NCI-H1930 (cell line): Measurements from ENCODE around the gene B4GALT6.

Experiments used
- DNase-seq, 2 experiments: peaks; one replicate each; lab custom pipeline; 2025; lab: John Stamatoyannopoulos, UW

B4GALT6 gene

DNA sequence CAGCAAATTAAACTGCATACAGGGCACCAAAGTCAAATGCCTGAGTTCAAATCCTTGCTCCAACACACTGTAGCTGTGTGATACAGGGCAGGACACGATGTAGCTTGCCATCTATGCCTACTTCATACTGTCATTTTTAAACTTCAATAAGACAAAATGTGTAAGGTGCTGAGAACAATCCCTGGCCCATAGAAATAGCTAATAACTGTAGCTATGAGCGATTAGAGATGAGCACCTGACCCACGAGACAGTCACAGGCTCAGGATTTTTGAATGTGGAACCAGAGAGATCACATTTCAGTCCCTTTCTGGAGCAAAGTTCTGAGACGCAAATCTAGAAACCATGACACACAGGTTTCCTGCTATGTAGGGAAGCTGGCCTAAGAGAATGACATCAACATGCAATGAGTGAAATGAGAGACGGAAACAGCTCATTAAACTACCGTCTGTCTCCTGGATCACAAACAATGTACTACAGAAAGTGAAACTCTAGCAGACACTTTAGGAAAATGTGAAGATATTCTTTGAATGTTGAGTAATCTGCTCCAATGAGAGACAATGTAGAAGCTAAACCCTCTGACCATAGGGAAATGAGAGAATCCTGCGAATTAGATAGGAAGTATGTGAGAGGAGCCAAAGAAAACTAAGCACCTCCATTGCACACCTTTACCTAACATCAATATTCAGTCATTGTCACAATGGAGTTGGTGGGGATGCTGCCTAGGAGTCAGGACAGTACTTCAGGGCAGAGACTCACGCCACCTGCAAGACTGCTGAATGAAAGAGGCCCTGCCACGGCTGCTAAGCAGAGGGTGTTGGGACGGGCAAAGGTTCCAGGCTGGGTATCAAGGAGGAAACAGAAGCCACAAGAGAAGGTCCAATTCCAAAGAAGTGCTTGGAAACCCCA lies 25.5 kb downstream of the B4GALT6 start:
- DNase-seq: no peak

DNA sequence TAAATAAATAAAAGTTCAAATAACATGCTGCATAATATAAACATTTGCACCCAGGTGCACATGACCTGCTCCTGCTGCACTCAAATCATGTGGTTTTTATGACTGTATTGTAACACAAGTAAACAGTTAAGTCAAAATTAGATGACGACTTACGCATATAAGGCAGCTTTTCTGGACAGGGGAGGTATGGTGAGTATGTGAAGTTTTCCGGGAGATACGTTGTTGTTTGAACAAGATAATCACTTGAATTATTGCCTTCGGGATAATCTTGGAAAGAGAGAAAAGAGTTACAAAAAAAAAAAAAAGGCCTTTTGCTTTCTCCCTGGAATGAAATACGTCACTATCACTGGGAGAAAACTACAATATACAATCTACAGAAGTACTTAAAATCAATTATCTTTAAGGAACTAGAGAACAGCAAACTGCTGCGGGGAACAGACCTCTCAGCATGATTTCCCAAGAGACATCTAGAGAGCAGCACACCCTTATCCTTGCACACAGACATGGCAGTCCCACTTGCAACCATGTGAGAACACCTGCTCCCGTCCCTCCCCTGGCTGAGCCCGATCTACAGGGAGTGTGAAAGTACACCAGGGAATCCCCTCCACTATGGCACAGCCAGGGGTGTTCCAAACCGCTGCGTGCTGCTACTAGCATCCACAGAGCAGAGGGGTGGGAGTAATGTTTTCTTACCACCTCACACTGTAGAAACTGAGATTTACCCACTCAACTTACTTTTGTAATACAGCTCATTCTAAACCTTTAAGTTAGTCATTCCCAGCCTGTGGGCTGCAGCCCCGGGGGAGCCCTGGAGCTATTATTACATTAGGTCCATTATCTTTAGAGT lies 26.3 kb downstream of the B4GALT6 start:
- DNase-seq: peak in 1 of 2 experiments; percentile 12

DNA sequence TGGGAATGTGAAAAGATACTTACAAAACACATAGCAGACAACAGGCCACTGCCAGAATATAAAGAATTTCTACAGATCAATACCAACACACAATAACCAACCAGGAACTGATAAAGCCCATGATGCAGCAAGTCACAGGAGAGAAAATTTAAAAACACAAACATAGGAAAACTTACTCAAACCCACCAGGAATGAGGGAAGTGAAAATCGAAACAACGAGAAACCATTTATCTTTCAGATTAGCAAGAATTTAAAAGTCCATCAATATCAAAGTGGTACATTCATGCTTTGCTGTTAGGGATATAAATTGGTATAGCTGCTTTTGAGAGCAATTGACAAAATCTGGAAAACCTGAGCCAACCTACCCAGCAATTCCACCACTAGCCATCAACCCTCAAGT lies 27.6 kb downstream of the B4GALT6 start:
- no peak for DNase-seq

DNA sequence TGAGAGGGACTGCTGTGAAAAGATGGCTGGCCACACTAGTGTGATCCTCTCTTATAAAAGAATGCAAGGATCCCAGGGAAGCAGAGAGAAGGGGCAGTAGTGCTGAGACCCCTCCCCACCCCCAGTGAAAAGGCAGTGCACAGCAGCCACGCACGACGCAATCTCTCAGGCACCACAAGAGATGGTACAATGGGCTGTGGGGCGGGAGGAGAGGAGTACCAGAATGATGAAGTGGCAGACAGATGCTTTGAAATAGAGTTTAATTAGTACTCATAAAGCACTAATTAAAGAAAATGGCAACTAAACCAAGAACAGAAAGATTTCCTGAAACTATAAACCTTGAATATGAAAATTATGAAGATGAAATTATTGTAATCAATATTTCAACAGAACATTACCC lies 29.0 kb downstream of the B4GALT6 start:
- DNase-seq: no peak

DNA sequence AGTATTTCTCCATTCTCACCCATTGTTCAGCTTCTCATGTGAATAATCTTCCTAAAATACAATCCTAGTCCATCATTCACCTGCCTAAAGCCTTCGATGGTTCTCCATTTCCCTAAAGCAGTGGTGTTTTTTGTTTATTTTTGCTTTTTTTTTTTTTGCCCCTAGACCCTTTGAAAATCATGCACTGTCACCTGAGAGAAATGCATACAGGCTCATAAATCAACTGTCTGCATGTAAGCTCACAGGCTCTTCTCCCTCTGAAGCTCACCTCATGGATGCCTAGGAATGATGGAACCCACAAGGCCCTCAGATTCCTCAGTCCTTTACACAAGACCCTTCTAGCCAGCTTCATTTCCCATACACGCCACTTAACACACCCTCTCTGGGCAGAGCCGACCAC lies 31.5 kb downstream of the B4GALT6 start:
- no peak for DNase-seq

DNA sequence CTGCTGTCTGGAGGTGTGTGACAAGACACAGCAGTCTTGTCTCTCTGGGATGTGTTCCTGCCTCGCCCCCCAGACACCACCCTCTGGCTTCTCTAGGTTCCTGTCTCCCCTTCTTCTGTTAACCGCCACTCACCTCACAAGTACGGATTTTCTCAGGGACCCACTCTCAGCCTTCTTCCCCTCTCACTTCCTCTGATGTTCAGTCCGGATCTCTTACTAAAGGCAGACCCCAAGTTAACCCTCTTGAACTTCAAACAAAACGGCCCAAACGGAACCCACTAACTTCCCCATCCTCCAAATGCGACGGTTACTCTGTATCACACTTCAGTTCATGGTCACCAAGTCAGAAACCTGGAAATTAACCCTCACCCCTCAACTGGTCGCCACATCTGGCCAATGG lies 32.0 kb downstream of the B4GALT6 start:
- no peak for DNase-seq

DNA sequence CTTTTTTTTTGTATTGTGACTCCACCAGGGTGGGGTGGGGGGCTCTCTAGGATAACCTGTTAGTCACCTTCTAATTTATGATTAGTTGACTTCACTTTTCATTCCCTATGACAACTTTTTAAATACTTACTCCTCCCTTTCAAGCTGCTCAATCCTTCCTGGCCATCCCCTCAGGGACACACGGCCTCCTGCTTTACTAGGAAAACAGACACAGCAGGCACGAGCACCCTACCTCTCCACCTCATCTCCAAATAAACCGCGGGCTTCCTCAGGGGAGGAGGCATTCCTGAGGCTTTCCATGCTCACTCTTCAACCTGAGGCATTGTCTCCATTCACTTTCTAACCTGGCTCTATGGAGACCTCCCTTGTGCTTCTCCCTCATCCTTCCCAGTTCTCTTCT lies 33.0 kb downstream of the B4GALT6 start:
- no peak for DNase-seq

DNA sequence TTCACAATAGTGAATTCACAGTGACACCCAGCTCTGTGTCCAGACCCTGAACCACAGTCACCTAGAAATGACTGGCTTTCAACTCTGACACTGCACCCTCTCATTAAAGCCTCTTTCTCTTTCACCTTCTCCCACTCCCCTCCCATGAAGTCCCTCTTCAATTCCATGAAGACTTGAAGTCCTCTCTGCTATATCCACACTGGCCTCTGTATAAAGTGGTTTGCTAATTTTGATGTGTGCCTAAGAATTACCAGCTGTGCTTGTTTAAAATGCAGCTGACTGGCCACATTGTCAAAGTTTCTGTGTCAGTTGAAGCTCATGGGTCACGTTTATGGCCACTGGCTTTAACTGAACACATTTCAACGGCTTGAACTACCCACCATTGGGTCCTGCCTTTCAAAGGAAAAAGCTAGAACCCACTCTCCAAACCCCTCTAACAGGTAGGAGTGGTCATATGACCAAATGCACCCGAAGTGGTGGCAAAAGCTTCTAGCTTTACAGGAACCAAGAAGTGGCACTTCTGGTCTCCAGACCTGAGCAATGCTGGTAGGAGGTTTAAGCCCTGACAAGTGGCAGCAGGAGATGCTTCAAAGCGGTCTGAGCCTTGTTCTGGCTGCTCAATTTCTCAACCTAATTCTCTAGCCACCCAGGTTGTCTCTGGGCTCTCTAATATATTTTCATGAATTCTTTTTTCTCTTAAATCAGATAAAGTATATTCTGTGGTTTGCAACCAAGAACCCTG lies 34.2 kb downstream of the B4GALT6 start:
- DNase-seq: no peak

DNA sequence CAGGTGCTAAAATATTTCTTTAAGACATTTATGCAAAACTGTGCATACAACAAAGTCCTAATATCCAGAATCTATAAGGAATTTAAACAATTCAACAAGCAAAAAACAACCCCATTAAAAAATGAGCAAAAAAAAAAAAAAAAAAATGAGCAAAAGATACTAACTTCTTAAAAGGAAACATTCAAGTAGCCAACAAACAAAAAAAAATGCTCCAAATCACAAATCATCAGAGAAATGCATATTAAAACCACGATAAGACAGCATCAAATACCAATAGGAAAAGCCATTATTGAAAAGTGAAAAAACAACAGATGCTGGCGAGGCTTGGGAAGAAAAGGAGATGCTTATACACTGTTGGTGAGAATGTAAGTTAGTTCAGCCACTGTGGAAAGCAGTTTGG lies 34.9 kb downstream of the B4GALT6 start:
- DNase-seq: no peak

DNA sequence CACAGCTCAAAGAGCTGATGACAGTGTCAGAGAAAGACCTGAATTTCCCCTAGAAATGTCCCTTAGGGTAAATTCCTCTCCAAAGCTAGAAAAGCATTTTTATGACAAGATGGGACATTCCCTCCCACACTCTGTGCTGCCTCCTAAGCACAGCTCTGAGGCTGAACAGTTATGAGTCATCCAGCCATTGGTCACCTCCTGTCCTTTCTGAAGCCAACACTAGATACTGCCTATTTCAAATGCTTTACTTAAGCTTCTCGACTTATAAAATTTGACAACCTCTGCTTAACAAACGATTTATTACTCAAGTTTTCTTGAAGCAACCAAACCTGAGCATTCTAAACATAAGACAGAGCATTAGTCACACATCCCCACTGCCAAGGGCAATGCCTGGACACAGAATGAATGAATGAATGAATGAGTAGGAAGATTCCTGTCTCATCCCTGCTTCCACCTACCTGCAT lies 35.4 kb downstream of the B4GALT6 start:
- DNase-seq: no peak

DNA sequence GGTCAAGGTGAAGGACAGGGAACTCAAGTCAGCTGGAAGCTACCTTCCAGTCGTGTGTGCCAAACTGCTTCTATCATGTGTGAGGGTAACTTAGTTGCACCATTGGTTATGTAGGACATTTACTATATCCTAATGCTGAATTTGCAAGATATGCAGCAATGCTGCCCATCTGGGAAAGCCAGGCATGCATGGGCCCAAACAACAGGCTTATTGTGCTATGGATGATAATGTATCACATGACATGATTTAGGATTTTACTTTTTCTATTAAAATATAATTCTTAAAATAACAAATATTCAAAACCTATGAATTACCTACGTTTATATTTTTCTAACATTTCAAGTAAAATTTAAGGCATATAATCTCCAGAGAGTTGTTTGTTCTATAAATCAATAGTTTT lies 35.9 kb downstream of the B4GALT6 start:
- DNase-seq: no peak

DNA sequence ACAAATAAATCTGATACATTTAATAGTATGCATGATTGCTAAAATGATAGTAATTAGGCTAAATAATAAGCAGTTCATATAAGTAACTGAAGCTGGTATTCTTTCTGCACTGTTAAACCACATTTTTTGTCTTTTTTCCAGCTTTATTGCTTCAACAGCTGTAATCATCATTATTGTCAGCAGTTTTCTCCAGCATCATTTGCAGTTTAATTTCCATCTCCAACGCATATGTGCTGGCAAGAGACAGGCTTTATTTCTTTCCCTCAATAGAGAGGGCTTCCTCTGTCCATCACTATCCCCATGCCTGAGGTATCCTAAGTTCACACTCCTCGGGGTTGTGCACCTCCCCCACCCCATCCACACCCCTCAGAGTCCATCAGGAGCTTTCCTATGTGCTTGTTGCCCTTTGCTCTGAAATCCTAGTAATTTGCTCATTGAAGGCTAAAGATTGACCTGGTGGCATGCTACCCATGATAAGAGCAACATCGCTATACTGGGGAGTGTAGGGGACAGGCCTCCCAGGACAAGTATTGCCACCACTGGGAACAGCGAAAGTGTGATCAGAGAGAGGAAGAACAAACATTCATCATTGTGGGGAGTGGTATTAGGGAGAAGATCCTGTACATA lies 37.1 kb downstream of the B4GALT6 start:
- no peak for DNase-seq

DNA sequence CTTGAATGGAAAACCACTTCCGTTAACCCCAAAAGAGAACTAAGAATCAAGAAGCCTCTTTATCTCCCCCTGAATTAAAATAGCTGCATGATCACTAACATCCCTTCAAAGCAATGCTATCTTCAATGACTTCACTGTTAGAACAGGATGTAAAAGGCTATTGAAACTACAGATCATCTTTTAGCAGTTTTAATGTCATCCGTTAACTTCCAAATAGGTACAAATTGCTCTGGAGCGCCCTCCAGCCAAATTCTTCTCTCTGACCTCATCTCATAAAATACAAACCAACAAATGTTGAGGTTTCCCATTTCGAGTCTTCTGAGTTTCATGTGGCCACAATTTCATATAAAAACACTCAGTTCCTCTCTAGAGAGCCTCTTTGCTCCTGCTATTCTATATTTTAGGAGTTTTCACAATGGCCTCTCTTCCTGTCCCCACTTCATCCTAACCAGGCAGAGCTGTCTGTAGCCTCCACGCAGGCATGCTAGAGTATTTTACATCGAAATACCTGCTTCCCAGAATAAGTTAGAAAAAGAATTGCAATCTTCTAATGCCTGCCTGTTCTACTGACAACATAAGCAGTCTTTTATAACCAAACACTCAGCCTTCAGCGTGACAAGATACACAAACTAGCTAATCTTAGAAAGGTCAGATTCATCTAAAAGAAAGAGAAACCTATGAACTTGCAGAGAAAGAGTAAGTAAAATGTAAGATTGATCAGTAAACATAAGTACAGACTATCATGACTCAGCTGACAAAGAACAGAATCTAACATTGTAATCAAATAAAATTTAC lies 37.9 kb downstream of the B4GALT6 start:
- no peak for DNase-seq

DNA sequence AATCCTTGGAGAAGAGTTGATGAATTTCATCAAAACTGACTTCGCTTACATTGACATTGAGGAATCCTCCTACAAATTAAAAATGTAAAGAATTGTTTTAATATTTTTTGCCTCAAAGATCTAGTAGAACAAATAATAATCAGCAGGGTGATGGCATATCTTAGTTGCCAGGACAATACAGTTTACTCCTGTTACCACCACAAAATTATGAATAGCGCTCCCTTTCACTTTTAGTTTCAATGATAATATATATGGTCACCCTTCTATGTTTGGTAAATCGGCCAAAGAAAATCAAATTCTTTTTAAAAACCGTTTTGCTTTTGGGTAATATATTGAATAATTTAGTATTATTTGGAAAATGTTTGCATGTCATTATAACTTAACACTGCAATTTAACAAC lies 39.0 kb downstream of the B4GALT6 start:
- DNase-seq: no peak

DNA sequence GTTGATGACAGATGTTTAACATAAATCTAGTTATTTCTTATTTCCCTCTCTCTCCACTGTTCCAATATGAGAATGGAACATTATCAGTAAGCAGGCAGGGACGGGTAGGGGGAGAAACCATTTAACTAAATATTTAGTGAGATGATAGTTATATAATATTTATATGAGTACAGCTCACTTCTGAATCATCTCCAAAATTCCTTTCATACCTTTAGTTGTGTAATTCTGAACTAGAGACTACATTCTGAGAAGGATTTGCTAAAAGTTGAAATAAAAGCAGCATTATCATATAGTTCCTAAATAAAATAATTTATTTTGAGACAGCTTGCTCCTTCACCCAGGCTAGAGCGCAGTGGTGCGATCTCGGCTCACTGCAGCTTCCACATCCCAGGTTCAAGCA lies 41.4 kb downstream of the B4GALT6 start:
- DNase-seq: no peak

DNA sequence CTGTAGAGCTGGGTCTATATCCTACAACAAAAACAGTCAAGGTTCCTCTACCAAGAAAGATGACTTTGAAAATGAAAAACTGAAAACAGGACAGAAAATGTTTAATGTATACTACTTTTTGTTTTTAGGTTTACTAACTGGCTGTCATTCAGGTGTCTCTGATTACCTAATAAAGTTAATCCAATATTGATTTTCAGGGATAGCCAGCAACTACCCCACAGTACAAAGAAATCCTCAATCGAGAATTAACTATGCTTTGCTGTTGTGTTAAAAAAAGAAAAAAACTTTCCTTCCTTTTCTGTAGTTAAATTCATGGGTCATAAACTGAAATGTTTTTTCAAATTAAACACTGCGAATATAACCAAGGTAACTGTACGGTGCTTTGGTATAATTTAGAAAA lies 46.9 kb downstream of the B4GALT6 start:
- DNase-seq: no peak

DNA sequence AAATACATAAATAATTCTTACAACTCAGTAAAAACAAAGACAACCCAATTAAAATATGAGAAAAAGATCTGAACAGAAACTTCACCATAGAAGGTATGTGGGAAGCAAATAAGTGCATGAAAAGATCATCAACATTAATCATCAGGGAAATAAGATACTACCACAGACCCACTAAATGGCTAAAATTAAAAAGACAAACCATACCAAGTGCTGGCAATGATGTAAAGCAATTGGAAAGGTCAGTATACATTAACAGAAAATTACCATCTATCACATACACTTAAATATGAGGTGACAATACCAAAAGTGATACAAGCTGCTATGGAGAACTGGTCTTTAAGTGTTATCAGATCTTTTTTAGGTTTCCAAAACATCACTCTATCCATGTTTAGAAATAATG lies 48.0 kb downstream of the B4GALT6 start:
- DNase-seq: no peak

DNA sequence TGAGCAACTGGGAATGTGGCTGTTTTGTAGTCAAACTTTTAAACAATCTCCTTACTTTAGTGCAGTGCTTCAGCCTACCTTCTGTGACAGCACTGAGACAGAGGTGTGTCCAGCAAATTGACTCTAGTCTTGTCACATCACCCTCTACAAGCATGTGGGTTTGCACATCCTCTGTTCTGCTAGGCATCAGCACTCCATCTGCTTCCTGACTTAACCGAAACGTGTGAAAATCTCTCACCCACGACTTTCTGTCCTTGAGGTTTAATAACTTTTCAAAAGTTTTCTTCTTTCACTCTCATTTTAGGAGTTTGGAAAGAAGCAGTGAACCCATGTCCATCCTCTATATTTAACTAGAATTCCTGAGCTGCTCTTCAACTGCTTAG lies 50.1 kb downstream of the B4GALT6 start:
- no peak for DNase-seq

DNA sequence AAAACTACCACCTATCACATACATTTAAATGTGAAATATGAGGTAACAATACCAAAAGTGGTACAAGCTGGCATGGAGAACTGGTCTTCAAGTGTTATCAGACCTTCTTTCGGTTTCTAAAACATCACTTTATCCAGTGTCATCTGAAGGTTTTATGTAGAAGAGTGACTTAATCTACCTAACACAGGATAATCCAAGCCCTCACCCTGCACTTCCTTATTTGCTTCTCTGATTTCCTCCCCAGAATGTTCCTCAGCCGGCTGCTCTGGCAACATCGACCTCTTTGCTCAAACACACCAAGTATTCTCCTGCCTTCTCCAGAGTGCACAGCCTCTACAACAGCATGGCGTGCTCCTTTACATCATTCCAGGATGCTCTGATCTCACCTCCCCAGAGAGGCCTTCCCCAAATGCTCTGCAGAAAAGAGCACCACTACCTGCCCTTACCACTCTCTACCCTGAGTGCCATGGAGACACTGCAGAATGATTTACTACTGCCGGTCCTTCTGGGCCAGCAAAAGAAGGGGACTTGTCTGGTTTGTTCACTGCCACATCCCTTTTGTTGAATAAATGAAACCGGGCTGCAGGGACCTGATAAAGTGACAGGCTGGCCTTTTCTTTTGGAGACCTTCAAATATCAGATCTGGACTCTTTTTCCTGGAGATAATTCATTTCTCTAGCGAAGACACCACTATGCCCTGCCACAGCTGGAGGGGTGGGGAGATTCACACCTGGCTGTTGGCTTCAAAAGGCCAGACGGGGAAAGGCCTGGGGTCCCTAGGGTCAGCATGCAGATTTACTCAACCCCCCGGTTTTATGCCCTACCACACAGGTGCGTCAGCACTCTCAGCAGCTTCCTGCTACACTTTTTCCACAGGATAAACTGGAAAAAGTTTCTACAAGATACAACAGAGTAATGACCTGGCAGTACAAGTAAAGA lies 50.7 kb downstream of the B4GALT6 start:
- no peak for DNase-seq

DNA sequence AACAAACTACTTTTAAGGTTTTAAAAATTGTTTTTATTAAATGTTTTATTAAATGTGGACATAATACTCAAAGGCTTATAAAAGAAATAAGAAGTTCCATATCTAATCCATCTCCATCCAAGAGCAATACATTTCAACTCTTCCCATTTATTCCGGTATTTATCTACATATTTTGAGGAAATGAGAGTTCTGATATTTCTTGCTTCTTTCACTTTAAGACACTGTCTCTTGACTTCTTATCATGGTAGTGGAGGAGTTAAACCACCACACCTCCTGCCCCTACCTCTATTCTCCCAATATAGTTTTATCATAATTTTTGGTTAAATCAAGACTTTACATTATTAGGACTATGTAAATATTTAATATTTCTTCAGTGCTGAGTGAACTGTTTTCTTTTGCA lies 52.0 kb downstream of the B4GALT6 start:
- DNase-seq: no peak
